HG03521 (cell line): ENCODE results near the gene TFAP2D.

Source experiments
- ATAC-seq: cut with Tn5 transposase; IDR thresholded peaks from one replicate; pipeline ENCODE4 v1.9.1; 2021; ENCODE audit warnings: mild to moderate bottlenecking, moderate library complexity; ENCODE audit not compliant: unreplicated experiment

TFAP2D gene

GRCh38 chr6:50818020-50818419, 104.7 kb downstream of the TFAP2D start:
- no peak for ATAC-seq

- no peak for ATAC-seq
Measured at GRCh38 chr6:50818673-50819072, 105.3 kb downstream of the TFAP2D start, which contains the start of gene TFAP2B. Gene TFAP2B, plus strand, starts transcription at chr6:50818871. Its CDS starts 21 bp downstream, at chr6:50818892.

- no peak for ATAC-seq
Measured at GRCh38 chr6:50819466-50819903, 106.2 kb downstream of the TFAP2D start.

GRCh38 chr6:50819904-50820868, 106.9 kb downstream of the TFAP2D start:
- no peak for ATAC-seq

GRCh38 chr6:50820869-50821264, 107.5 kb downstream of the TFAP2D start:
- no peak for ATAC-seq

- ATAC-seq = no peak
Measured at GRCh38 chr6:50821441-50822077, 108.2 kb downstream of the TFAP2D start.

GRCh38 chr6:50822078-50822476, 108.8 kb downstream of the TFAP2D start:
- no peak for ATAC-seq
